ENCODE data around the gene TUT4.

DNA sequence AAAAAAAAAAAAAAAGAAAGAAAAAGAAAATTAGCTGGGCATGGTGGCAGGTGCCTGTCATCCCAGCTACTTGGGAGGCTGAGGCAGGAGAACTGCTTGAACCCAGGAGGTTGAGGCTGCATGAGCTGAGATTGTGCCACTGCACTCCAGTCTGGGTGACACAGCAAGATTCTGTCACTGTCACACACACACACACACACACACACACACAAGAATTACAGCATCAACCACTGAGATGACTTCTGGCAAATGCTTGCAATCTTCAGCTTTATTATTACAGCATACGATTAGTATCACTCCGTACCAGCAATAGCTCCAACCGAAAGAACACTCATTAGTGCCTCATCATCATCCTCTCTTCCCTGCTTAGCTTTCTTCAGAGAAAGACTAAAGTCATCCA, 153.3 kb downstream of the TUT4 start:
- TF ChIP-seq POLR2AphosphoS5 (IDR thresholded peaks at IDR 0.05; ENCODE audit: low read depth, low read length) (no peak), TAF1 (IDR thresholded peaks at IDR 0.05; ENCODE audit: borderline replicate concordance, insufficient read depth, low read length) (no peak), SIN3A (IDR thresholded peaks at IDR 0.05; ENCODE audit: borderline replicate concordance, insufficient read depth, low read length) (no peak)

All from PFSK-1 (cell line).